H9 (cell line): ENCODE measurements around the gene HAND1. TPM values are rescaled to one million over a fixed set of nuclear protein-coding genes. Genes with fewer than 3 reads are reported as not detected.

Experiments used
- DNase-seq: peaks from one replicate; pipeline ENCODE4 v3.0.0-alpha.2; 2017
- H2AFZ ChIP-seq: one replicate; pipeline ENCODE4 v1.6.1; 2013; ENCODE audit warnings: mild to moderate bottlenecking, low read length, control low read depth, moderate library complexity
- H2AK5ac ChIP-seq: 2 replicates; pipeline ENCODE4 v1.6.1; 2013; ENCODE audit warnings: low read length, control low read depth, mixed read lengths; ENCODE audit not compliant: insufficient read length
- H2BK120ac ChIP-seq: one replicate; pipeline ENCODE4 v1.6.1; 2013; ENCODE audit warnings: low read depth, mild to moderate bottlenecking, low read length, control low read depth, inconsistent platforms; ENCODE audit not compliant: poor library complexity, severe bottlenecking
- H2BK12ac ChIP-seq: 2 replicates; pipeline ENCODE4 v1.6.1; 2013; ENCODE audit warnings: low read length, control low read depth, mixed read lengths, low read depth; ENCODE audit not compliant: insufficient read length
- H2BK15ac ChIP-seq: 2 replicates; pipeline ENCODE4 v1.6.1; 2013; ENCODE audit warnings: low read depth, low read length, control low read depth
- H2BK20ac ChIP-seq: one replicate; pipeline ENCODE4 v1.6.1; 2013; ENCODE audit warnings: low read depth, mild to moderate bottlenecking, low read length, control low read depth, inconsistent platforms; ENCODE audit not compliant: poor library complexity, severe bottlenecking
- H2BK5ac ChIP-seq: 2 replicates; pipeline ENCODE4 v1.6.1; 2013; ENCODE audit warnings: low read length, control low read depth, mixed read lengths; ENCODE audit not compliant: insufficient read length
- H3K14ac ChIP-seq: 2 replicates; pipeline ENCODE4 v1.6.1; 2013; ENCODE audit warnings: low read length, control low read depth; ENCODE audit not compliant: insufficient read depth
- H3K18ac ChIP-seq: 2 replicates; pipeline ENCODE4 v1.6.1; 2013; ENCODE audit warnings: low read depth, mild to moderate bottlenecking, mixed read lengths, low read length, control low read depth; ENCODE audit not compliant: insufficient read length
- H3K23ac ChIP-seq: 2 replicates; pipeline ENCODE4 v1.6.1; 2013; ENCODE audit warnings: low read length, control low read depth, mixed read lengths, low read depth; ENCODE audit not compliant: insufficient read length
- H3K23me2 ChIP-seq: 2 replicates; pipeline ENCODE4 v1.6.1; 2013; ENCODE audit warnings: low read depth, mild to moderate bottlenecking, mixed read lengths, low read length, control low read depth; ENCODE audit not compliant: insufficient read length, poor library complexity, severe bottlenecking
- H3K27ac ChIP-seq: 2 replicates; pipeline ENCODE4 v1.5.1; 2013; ENCODE audit warnings: low read length, control low read depth, mixed read lengths, low read depth; ENCODE audit not compliant: insufficient read length
- H3K27me3 ChIP-seq: 2 replicates; pipeline ENCODE4 v1.6.1; 2013; ENCODE audit warnings: low read length, control low read depth, inconsistent platforms; ENCODE audit not compliant: insufficient read depth
- H3K4ac ChIP-seq: 2 replicates; pipeline ENCODE4 v1.6.1; 2013; ENCODE audit warnings: low read depth, mild to moderate bottlenecking, control low read depth, inconsistent platforms, low read length, moderate library complexity
- H3K4me1 ChIP-seq: 2 replicates; pipeline ENCODE4 v1.6.1; 2013; ENCODE audit warnings: low read length, control low read depth, inconsistent platforms; ENCODE audit not compliant: insufficient read depth
- H3K4me2 ChIP-seq: 2 replicates; pipeline ENCODE4 v1.6.1; 2013; ENCODE audit warnings: low read length, control low read depth, mixed read lengths; ENCODE audit not compliant: insufficient read length, insufficient read depth
- H3K56ac ChIP-seq: 2 replicates; pipeline ENCODE4 v1.6.1; 2013; ENCODE audit warnings: low read depth, mild to moderate bottlenecking, mixed read lengths, low read length, control low read depth; ENCODE audit not compliant: insufficient read length
- H3K79me1 ChIP-seq: 2 replicates; pipeline ENCODE4 v1.6.1; 2013; ENCODE audit warnings: low read depth, mild to moderate bottlenecking, moderate library complexity, low read length, control low read depth, inconsistent platforms; ENCODE audit not compliant: insufficient read depth, poor library complexity, severe bottlenecking
- H3K79me2 ChIP-seq: 2 replicates; pipeline ENCODE4 v1.6.1; 2013; ENCODE audit warnings: low read length, control low read depth, inconsistent platforms; ENCODE audit not compliant: insufficient read depth
- H3K9ac ChIP-seq: 2 replicates; pipeline ENCODE4 v1.6.1; 2013; ENCODE audit warnings: low read length, control low read depth, mixed read lengths; ENCODE audit not compliant: insufficient read length; ENCODE audit errors: extremely low read depth
- H3K9me3 ChIP-seq: one replicate; pipeline ENCODE4 v1.6.1; 2013; ENCODE audit warnings: low read depth, low read length, inconsistent platforms; ENCODE audit not compliant: control insufficient read depth
- H3T11ph ChIP-seq: one replicate; pipeline ENCODE4 v1.6.1; 2013; ENCODE audit warnings: mild to moderate bottlenecking, low read length, control low read depth, inconsistent platforms
- H4K20me1 ChIP-seq: one replicate; pipeline ENCODE4 v1.6.1; 2013; ENCODE audit not compliant: control insufficient read depth, insufficient read length, insufficient read depth
- H4K5ac ChIP-seq: 2 replicates; pipeline ENCODE4 v1.6.1; 2013; ENCODE audit warnings: low read depth, mild to moderate bottlenecking, mixed read lengths, low read length, control low read depth; ENCODE audit not compliant: insufficient read length
- H4K8ac ChIP-seq: replicated peaks from 2 replicates; pipeline ENCODE4 v1.6.1; 2013; ENCODE audit warnings: low read length, control low read depth, mixed read lengths, low read depth; ENCODE audit not compliant: insufficient read length
- H4K91ac ChIP-seq: 2 replicates; pipeline ENCODE4 v1.6.1; 2013; ENCODE audit warnings: low read depth, mild to moderate bottlenecking, moderate library complexity, mixed read lengths, low read length, control low read depth; ENCODE audit not compliant: insufficient read length
- H3K27ac Mint-ChIP-seq, 3 experiments: 2 replicates in 2 of 3; 3 replicates in 1 of 3; pipeline ENCODE4 v1.8.0; 2020 to 2021; ENCODE audit warnings: mixed read lengths in 3 of 3, mild to moderate bottlenecking in 1 of 3, moderate library complexity in 1 of 3
- H3K27me3 Mint-ChIP-seq: 2 replicates; pipeline ENCODE4 v1.8.0; 2021; ENCODE audit warnings: low read depth, mild to moderate bottlenecking, moderate library complexity, mixed read lengths
- H3K36me3 Mint-ChIP-seq, 3 experiments: 2 replicates in 2 of 3; 3 replicates in 1 of 3; pipeline ENCODE4 v1.8.0; 2020 to 2021; ENCODE audit warnings: low read depth in 3 of 3, mixed read lengths in 3 of 3; ENCODE audit not compliant: insufficient read depth in 1 of 3
- H3K4me1 Mint-ChIP-seq, 2 experiments: 2 replicates each; pipeline ENCODE4 v1.8.0; 2020; ENCODE audit warnings: mixed read lengths in 2 of 2
- H3K4me3 Mint-ChIP-seq, 2 experiments: 2 replicates in 1 of 2; 3 replicates in 1 of 2; pipeline ENCODE4 v1.8.0; 2020 to 2021; ENCODE audit warnings: mild to moderate bottlenecking in 2 of 2, mixed read lengths in 2 of 2, moderate library complexity in 1 of 2
- H3K9me3 Mint-ChIP-seq, 2 experiments: 2 replicates in 1 of 2; 3 replicates in 1 of 2; pipeline ENCODE4 v1.8.0; 2020; ENCODE audit warnings: mild to moderate bottlenecking in 2 of 2, mixed read lengths in 2 of 2, moderate library complexity in 1 of 2
- WGBS: extraction: QIAGEN DNeasy Blood & Tissue Kit; methylation state at CpG from one replicate; pipeline ENCODE4 v1.1.7; 2013; ENCODE audit warnings: missing lambda C conversion rate, low lambda C conversion rate, mixed read lengths; ENCODE audit not compliant: insufficient read length; ENCODE audit errors: extremely low coverage; 5-methylcytosine and 5-hydroxymethylcytosine counted together
- total RNA-seq: library from RNA; stranded (reverse); gene quantifications from 2 replicates; pipeline ENCODE4 v1.2.1, GENCODE V29; 2021
- TF ChIP-seq, protein P1 (sequence below): fragments of 200-600 bp; sonication (generic); conservative IDR thresholded peaks from 3 replicates; pipeline ENCODE4 v1.8.0; 2021; ENCODE audit warnings: antibody characterized with exemption, mild to moderate bottlenecking

The HAND1 gene
- total RNA-seq, 1 experiment from 2014 or later, result not detected

- H3K4me3 Mint-ChIP-seq, result no peak overlapping the region
- peaks cover 12 to 19% of the 10 kb centered on the region in 2 experiments for H3K4me1 Mint-ChIP-seq
These were observed 24.2 kb upstream of the HAND1 start for GRCh38 chr5:154502180-154502579.

More at GRCh38 chr5:154502180-154502579, 24.2 kb upstream of the HAND1 start:
- Histone ChIP-seq H2AK5ac (no peak overlapping the region), H4K5ac (no peak overlapping the region), H3T11ph (no peak overlapping the region), H3K9me3 (no peaks in the 10 kb centered on the region), H3K23ac (no peak overlapping the region), H4K91ac (no peak overlapping the region), H2BK12ac (no peak overlapping the region), H3K79me1 (no peaks in the 10 kb centered on the region), H3K18ac (no peak overlapping the region), H4K8ac (no peak overlapping the region), H2BK15ac (no peak overlapping the region), H3K27me3 (no peaks in the 10 kb centered on the region), H3K23me2 (no peaks in the 10 kb centered on the region), H2BK5ac (no peak overlapping the region), H3K27ac (no peak overlapping the region), H2AFZ (no peak overlapping the region), H3K4ac (no peak overlapping the region), H3K79me2 (no peaks in the 10 kb centered on the region), H4K20me1 (no peaks in the 10 kb centered on the region), H3K4me1 (peaks cover 2% of the 10 kb centered on the region; the same call in 1 of the 2 replicates), H3K4me2 (no peak overlapping the region), H2BK20ac (no peak overlapping the region), H3K9ac (no peak overlapping the region), H3K56ac (no peak overlapping the region), H3K14ac (no peak overlapping the region), H2BK120ac (no peak overlapping the region)
- Mint-ChIP-seq H3K36me3 (no peaks in the 10 kb centered on the region), H3K27ac (no peak overlapping the region), H3K27me3 (peaks cover 10% of the 10 kb centered on the region), H3K9me3 (no peaks in the 10 kb centered on the region)
- no CpG with 5 or more reads among the region's 1 CpG for WGBS
- no peak for DNase-seq
- TF ChIP-seq, protein P1, sequence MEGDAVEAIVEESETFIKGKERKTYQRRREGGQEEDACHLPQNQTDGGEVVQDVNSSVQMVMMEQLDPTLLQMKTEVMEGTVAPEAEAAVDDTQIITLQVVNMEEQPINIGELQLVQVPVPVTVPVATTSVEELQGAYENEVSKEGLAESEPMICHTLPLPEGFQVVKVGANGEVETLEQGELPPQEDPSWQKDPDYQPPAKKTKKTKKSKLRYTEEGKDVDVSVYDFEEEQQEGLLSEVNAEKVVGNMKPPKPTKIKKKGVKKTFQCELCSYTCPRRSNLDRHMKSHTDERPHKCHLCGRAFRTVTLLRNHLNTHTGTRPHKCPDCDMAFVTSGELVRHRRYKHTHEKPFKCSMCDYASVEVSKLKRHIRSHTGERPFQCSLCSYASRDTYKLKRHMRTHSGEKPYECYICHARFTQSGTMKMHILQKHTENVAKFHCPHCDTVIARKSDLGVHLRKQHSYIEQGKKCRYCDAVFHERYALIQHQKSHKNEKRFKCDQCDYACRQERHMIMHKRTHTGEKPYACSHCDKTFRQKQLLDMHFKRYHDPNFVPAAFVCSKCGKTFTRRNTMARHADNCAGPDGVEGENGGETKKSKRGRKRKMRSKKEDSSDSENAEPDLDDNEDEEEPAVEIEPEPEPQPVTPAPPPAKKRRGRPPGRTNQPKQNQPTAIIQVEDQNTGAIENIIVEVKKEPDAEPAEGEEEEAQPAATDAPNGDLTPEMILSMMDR, result no peak
